Measurements from ENCODE around the gene ARL6IP6. TPM values are rescaled to one million over a fixed set of nuclear protein-coding genes. Genes with fewer than 3 reads are reported as not detected.

The ARL6IP6 gene
- 8.8 TPM for polyA plus RNA-seq (2012; ENCODE audit: insufficient read depth, insufficient read length, low read depth)

DNA sequence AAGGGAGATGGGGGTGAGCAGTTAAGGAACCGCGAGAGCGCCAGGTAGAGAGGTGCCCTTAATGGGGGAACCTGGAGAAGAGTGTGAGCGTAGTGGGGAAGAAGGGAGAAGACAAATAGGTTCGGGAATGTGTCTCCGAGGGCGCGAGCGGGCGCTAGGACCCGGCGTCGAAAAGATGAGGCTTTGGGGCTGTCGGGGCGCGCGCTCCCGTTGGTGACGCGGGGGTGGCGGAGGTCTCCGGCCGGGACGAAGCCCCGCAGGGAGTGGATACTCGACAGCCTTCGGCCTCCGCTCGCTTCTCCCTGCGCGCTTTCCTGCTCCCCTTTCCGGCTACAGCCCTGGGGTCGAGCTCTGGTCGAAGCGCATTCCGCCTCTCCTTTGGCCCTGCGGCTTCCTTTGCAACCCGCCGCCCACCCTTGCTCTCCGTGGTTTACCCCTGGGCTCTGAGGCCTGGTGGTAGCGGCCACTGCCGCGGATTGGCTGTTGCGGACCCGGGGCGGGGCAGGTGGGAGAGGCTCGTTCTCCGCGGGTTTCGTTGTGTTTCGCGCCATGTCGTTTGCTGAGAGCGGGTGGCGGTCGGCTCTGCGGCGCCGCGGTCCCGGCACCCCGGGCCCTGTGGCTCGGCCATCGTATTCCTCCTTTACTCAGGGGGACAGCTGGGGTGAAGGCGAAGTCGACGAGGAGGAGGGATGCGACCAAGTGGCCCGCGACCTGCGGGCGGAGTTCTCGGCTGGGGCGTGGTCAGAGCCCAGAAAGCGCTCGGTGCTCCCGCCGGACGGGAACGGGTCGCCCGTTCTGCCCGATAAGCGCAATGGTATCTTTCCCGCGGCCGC is at the start of gene ARL6IP6:
Gene ARL6IP6, plus strand, starts transcription at position 545 of the 833 bp plus-strand sequence. Its CDS starts 5 bp downstream, at position 550.
- no peaks in the 10 kb centered on the region for H3K4me1 ChIP-seq
- H3K9me3 ChIP-seq, result no peaks in the 10 kb centered on the region
- peak within 1 kb of the TSS; percentile 89 for H3K4me3 ChIP-seq (ENCODE audit: low read depth, low read length)
- TF ChIP-seq, protein P1, sequence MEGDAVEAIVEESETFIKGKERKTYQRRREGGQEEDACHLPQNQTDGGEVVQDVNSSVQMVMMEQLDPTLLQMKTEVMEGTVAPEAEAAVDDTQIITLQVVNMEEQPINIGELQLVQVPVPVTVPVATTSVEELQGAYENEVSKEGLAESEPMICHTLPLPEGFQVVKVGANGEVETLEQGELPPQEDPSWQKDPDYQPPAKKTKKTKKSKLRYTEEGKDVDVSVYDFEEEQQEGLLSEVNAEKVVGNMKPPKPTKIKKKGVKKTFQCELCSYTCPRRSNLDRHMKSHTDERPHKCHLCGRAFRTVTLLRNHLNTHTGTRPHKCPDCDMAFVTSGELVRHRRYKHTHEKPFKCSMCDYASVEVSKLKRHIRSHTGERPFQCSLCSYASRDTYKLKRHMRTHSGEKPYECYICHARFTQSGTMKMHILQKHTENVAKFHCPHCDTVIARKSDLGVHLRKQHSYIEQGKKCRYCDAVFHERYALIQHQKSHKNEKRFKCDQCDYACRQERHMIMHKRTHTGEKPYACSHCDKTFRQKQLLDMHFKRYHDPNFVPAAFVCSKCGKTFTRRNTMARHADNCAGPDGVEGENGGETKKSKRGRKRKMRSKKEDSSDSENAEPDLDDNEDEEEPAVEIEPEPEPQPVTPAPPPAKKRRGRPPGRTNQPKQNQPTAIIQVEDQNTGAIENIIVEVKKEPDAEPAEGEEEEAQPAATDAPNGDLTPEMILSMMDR (IDR thresholded peaks at IDR 0.05; ENCODE audit: low read depth, low read length), result no peak
- peaks cover 11% of the 10 kb centered on the region; the same call in 1 of the 2 replicates for H3K36me3 ChIP-seq
- no peaks in the 10 kb centered on the region for H3K27me3 ChIP-seq
- peak; percentile 89 for DNase-seq

DNA sequence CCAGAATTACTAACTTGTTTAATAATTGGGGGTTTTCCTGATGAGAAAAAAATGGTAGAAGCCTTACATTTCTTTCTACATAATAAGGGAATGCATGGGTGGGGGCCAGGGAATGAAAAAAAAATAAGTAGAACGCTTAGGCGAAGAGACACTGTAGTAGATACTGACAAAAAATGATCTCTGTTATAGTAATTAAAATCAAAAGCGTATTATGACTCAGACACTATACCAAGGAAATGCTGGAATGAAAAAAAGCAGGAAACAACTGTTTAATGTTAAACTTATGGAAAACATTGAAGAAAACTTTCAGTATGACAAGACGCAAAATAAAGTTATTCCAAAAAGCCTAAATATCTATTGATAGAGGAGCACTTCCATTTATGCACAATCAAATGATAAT is 44.1 kb upstream of the ARL6IP6 start:
- no peaks in the 10 kb centered on the region for H3K4me1 ChIP-seq
- no peak for DNase-seq
- H3K27me3 ChIP-seq, result no peaks in the 10 kb centered on the region
- TF ChIP-seq, protein P1 (IDR thresholded peaks at IDR 0.05; ENCODE audit: low read depth, low read length), result no peak
- no peak overlapping the region for H3K4me3 ChIP-seq (ENCODE audit: low read depth, low read length)
- peaks cover 19% of the 10 kb centered on the region for H3K36me3 ChIP-seq
- no peaks in the 10 kb centered on the region for H3K9me3 ChIP-seq

DNA sequence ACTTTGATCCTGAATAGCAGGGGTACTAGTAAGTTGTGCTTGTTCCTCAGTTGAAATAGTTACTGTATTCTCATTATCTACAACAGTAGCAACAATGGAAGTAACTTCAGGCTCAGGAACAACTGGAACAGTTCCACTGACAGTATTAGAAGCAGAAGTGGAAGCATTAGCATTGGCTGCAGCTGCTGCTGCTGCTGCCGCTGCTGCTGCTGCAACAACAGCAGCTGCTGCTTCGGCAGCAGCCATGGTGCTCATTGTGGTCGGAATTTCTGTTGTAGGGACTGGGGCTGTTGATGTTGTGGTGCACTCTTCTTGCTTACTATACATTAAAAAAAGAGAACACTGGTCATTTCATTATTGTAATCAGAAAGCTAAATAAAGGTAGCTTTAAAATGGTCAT is 42.0 kb upstream of the ARL6IP6 start:
- Histone ChIP-seq H3K4me1 (no peaks in the 10 kb centered on the region), H3K36me3 (peaks cover 7% of the 10 kb centered on the region), H3K27me3 (no peaks in the 10 kb centered on the region), H3K9me3 (no peaks in the 10 kb centered on the region), H3K4me3 (ENCODE audit: low read depth, low read length) (no peak overlapping the region)
- TF ChIP-seq, protein P1 (IDR thresholded peaks at IDR 0.05; ENCODE audit: low read depth, low read length), result no peak
- DNase-seq, result no peak

DNA sequence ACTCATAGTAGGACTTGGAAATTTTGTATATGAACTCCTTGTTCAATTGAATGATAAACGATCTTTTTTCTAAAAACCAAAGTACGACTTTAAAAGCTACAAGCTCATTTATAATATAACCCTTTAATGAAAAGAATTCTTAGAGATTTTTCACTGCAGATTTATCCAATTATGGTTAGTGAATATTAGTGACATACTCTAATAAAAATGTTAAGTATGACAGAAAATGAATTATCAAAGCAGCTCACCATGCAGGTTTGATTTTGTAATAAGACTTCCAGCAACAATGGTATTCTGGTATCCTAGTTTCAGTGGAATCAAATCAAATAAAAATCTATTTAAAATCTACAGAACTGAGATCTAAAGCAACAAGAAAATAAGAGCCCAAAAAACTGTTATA is 39.6 kb upstream of the ARL6IP6 start:
- Histone ChIP-seq H3K9me3 (no peaks in the 10 kb centered on the region), H3K36me3 (peaks cover 3% of the 10 kb centered on the region)
- TF ChIP-seq, protein P1 (IDR thresholded peaks at IDR 0.05; ENCODE audit: low read depth, low read length), result no peak

DNA sequence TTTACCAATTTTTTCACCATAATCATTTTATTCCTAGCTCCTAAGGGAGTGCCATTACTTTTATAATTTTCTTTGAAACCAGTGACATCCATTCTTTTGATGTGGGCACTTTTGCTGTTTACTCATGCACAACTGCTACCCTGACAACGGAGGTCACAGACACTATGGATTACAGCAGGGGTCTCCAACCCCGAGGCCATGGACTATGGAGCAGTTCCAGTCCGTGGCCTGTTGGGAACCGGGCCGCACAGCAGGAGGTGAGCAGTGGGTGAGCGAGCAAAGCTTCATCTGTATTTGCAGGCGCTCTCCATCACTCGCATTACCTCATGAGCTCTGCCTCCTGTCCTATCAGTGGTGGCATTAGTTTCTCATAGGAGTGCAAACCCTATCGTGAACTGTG is 35.8 kb upstream of the ARL6IP6 start:
- Histone ChIP-seq H3K27me3 (no peaks in the 10 kb centered on the region), H3K4me3 (ENCODE audit: low read depth, low read length) (no peak overlapping the region), H3K4me1 (no peaks in the 10 kb centered on the region), H3K36me3 (no peaks in the 10 kb centered on the region), H3K9me3 (no peaks in the 10 kb centered on the region)
- peak; percentile 8 for DNase-seq
- TF ChIP-seq, protein P1 (IDR thresholded peaks at IDR 0.05; ENCODE audit: low read depth, low read length), result no peak

More for the DNA sequence above, 39.6 kb upstream of the ARL6IP6 start:
- no peak for DNase-seq
- Histone ChIP-seq H3K27me3 (no peaks in the 10 kb centered on the region), H3K4me1 (no peaks in the 10 kb centered on the region), H3K4me3 (ENCODE audit: low read depth, low read length) (no peak overlapping the region)

DNA sequence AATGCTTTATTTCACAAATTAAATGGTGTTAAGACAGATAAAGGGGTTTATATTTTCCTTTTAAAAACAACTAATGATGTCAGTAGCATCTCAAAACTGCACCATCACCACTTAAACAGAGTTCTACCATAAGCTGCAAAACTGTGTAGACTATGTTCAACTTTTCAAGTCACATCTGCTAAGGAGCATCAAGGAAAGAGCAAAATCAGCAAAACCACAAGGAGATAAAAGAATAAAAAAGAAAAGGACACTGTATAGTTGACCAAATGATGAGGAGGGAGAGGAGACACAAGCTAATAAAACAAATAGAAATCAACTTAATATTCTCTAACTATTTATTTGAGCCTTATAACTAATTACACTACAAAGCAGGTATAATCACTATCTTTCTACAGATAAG is 35.0 kb upstream of the ARL6IP6 start:
- H3K36me3 ChIP-seq, result no peaks in the 10 kb centered on the region
- TF ChIP-seq, protein P1 (IDR thresholded peaks at IDR 0.05; ENCODE audit: low read depth, low read length), result no peak
- no peaks in the 10 kb centered on the region for H3K9me3 ChIP-seq
- DNase-seq, result no peak
- no peak overlapping the region for H3K4me3 ChIP-seq (ENCODE audit: low read depth, low read length)
- H3K27me3 ChIP-seq, result no peaks in the 10 kb centered on the region
- H3K4me1 ChIP-seq, result no peaks in the 10 kb centered on the region
